CD4-positive, alpha-beta T cell treated with Interleukin-6 at 100 ng/mL for 8 hours (primary cell): ENCODE measurements around the gene MROH2A.
"Not testable (repeated sequence)": the region's sequence is repeated elsewhere in the genome, so short reads cannot be mapped to it uniquely, and the experiment has no call there.

Experiments
- DNase-seq: peaks from one replicate; pipeline ENCODE4 v3.0.0-alpha.2; 2020; ENCODE audit warnings: mixed read lengths, low spot score

MROH2A gene

GRCh38 chr2:233778030-233778429 lies at the start of gene MROH2A:
Gene MROH2A, plus strand, starts transcription at chr2:233778330. Its CDS starts 1,029 bp downstream, at chr2:233779359.
- no peak for DNase-seq

DNA sequence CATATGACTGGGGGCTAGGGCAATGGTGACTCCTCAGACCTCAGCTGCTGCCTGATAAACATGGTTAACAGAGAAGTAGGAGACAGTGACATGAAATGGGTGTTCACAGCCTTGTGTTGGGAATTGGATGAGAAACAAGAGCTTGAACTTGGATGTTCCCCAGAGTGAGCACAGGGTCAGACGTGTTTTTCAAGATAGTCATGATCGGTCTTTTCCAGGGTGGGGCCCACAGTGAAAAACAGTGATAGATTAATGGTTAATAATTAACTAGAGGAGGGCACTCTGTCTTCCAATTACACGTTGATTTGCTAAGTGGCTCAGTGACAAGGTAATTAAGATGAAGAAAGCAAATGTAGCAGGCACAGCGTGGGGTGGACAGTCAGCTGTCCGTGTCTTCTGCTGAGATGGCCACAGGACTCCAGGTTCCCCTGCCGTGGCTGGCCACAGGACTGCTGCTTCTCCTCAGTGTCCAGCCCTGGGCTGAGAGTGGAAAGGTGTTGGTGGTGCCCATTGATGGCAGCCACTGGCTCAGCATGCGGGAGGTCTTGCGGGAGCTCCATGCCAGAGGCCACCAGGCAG lies 49.3 kb upstream of the MROH2A start, which contains the start of gene UGT1A3:
TSS of gene UGT1A3 (plus strand) at position 320 of the 579 bp plus-strand sequence. CDS start at position 405, 85 bp downstream.
- DNase-seq: no peak

GRCh38 chr2:233736868-233737653 lies 41.1 kb upstream of the MROH2A start:
- not testable (repeated sequence) for DNase-seq

DNA sequence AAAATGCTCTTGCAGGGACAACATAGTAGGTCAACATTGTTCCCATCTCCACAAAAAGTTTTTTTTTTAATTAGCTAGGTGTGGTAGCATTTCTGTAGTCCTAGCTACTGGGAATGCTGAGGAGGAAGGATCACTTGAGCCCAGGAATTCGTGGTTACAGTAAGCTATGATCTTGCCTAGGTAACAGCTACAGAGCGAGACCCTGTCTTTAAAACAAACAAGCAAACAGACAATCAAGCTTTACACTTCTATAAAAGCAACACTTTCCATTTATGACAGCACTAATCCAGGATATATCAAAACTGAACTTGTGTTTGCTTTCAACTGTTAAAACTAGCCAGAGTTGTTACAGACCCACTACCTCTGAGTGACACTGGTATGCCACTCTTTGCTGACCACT lies 37.3 kb upstream of the MROH2A start:
- no peak for DNase-seq

DNA sequence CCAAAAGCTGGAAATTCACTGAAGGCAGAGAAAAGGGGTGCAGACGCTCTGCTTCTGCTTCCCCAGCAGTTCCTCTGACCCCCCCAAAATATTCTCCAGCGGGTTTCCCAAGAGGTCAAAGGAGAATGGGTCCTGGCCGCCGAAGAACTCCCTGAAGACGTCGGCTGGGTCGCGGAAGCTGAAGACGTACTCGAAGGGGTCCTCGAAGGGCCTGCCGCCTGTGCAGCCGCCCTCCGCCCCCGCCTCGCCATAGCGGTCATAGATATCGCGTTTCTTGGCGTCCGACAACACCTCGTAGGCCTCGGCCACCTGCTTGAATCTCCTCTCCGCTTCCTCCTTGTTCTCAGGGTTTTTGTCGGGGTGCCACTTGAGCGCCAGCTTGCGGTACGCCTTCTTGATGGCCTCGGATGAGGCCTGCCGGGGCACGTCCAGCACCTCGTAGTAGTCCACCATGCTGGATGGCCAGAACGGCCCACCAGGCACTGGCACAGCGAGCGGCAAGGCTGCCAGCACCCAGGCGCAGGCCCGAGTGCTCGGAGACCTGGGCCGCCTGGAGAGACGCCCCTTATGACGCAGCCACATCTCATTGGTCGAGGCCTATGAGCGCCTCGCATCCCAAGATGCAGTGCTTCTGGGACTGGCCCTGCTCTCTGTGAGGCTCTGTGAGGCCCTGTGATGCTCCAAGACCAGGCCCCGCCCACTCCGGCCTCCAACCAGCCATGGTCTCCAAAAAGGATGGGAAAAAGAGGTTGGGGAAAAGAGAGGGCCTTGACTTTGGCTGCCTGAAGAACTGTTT lies 34.5 kb upstream of the MROH2A start:
- no peak for DNase-seq

DNA sequence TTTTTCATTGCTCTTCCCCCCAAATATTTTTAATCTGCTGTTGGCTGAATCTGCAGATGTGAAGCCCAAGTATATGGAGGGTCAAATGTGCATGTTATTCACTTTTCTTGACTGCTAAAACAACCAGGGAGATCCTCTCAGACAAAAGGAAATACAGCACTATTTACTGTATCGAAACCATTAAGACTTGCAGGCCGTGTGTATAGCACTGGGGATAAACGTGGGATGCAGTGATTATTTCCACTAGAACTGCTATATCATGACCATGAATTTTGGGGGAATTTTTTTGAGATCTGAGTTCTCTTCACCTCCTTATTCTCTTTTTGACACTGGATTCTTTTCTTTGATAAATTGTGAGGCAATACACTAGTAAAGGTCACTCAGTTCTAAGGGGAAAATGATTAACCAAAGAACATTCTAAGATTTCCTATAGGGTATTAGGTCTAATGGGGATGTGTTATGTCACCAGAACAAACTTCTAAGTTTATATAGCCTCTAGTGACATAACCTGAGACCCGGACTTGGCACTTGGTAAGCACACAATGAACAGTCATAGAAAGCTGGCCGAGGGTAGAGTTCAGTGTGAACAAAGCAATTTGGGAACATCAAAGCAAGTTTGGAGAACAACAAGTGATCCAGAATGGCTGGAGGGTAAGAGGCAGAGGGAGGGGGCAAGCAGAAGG lies 32.9 kb upstream of the MROH2A start:
- no peak for DNase-seq

- DNase-seq: not testable (repeated sequence)
Observed at GRCh38 chr2:233745838-233746237, 32.3 kb upstream of the MROH2A start.

DNA sequence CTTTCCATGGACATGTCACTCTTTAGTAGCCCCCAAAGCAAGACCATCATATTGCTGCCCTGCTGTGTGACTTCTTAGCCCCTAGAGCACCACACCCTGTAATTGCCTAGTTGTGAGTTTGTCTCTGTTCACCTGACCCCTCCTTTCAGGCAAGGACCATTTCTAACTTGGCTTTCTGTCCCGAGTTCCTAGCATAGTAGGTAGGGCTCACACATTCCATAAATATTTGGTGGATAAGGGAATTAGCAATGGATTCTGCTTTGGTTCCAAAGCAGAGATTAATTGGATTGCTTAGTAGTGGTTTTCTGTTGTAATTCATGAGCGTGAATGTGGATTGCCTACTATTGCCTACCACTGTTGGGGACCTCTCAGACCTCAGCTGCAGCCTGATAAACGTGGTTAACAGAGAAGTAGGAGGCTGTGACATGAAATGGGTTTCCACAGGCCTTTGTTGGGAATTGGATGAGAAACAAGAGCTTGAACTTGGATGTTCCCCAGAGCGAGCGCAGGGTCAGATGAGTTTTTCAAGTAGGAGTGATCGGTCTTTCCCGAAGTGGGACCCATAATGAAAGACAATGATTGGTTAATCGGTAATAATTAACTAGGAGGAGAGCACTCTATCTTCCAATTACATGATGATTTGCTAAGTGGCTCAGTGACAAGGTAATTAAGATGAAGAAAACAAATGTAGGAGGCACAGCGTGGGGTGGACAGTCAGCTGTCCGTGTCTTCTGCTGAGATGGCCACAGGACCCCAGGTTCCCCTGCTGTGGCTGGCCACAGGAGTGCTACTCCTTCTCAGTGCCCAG lies 31.5 kb upstream of the MROH2A start:
- no peak for DNase-seq

DNA sequence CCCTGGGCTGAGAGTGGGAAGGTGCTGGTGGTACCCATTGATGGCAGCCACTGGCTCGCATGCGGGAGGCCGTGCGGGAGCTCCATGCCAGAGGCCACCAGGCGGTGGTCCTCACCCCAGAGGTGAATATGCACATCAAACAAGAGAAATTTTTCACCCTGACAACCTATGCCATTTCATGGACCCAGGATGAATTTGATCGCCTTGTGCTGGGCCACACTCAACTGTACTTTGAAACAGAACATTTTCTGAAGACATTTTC lies 30.9 kb upstream of the MROH2A start:
- DNase-seq: no peak

DNA sequence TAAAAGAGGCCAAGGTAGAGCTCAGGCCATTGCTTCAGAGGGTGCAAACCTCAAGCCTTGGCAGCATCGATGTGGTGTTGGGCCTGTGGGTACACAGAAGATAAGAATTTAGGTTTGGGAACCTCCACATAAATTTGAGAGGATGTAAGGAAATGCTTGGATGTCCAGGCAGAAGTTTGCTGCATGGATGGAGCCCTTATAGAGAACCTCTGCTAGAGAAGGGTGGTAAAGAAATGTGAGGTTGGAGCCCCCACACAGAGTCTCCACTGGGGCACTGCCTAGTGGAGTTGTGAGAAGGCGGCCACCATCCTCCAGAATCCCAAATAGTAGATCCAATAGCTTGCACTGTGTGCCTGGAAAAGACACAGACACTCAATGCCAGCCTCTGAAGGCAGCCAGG lies 27.4 kb upstream of the MROH2A start:
- not testable (repeated sequence) for DNase-seq

- DNase-seq: not testable (repeated sequence)
Observed at GRCh38 chr2:233751212-233752009, 26.7 kb upstream of the MROH2A start.

DNA sequence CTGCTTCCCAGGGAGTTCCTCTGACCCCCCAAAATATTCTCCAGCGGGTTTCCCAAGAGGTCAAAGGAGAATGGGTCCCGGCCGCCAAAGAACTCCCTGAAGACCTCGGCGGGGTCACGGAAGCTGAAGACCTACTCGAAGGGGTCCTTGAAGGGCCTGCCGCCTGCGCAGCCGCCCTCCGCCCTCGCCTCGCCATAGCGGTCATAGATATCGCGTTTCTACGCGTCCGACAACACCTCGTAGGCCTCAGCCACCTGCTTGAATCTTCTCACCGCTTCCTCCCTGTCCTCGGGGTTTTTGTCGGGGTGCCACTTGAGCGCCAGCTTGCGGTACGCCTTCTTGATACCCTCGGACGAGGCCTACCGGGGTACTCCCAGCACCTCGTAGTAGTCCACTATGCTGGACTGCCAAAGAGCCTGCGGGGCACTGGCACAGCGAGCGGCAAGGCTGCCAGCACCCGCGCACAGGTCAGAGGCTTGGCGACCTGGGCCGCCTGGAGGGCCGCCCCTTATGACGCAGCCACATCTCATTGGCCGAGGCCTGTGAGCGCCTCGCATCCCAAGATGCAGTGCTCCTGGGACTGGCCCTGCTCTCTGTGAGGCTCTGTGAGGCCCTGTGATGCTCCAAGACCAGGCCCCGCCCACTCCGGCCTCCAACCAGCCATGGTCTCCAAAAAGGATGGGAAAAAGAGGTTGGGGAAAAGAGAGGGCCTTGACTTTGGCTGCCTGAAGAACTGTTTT lies 23.1 kb upstream of the MROH2A start:
- DNase-seq: no peak

DNA sequence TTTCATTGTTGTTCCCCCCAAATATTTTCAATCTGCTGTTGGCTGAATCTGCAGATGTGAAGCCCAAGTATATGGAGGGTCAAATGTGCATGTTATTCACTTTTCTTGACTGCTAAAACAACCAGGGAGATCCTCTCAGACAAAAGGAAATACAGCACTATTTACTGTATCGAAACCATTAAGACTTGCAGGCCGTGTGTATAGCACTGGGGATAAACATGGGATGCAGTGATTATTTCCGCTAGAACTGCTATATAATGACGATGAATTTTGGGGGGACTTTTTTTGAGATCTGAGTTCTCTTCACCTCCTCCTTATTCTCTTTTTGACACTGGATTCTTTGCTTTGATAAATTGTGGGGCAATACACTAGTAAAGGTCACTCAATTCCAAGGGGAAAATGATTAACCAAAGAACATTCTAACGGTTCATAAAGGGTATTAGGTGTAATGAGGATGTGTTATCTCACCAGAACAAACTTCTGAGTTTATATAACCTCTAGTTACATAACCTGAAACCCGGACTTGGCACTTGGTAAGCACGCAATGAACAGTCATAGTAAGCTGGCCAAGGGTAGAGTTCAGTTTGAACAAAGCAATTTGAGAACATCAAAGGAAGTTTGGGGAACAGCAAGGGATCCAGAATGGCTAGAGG lies 21.6 kb upstream of the MROH2A start:
- no peak for DNase-seq

DNA sequence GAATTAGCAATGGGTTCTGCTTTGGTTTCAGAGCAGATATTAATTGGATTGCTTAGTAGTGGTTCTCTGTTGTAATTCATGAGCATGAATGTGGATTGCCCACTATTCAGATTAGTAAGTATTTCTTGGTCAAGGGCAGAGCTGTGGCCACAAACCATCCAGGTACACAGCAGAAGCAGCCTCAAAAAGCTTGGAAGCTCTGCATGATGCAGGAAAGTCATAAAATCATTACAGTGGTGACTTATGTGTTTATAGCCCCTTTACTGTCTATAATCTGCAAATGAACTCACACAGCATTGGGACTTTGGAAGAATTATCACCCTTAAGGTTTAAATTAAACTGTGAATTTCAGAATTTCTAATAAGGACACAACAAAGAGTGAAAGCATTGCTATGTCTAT lies 20.0 kb upstream of the MROH2A start:
- no peak for DNase-seq

GRCh38 chr2:233758849-233759248 lies 19.3 kb upstream of the MROH2A start:
- no peak for DNase-seq

DNA sequence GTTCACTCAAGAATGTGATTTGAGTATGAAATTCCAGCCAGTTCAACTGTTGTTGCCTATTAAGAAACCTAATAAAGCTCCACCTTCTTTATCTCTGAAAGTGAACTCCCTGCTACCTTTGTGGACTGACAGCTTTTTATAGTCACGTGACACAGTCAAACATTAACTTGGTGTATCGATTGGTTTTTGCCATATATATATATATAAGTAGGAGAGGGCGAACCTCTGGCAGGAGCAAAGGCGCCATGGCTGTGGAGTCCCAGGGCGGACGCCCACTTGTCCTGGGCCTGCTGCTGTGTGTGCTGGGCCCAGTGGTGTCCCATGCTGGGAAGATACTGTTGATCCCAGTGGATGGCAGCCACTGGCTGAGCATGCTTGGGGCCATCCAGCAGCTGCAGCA lies 18.1 kb upstream of the MROH2A start, which contains the start of gene UGT1A1:
TSS of gene UGT1A1 (plus strand) at position 228 of the 400 bp plus-strand sequence. CDS start at position 246, 18 bp downstream.
- no peak for DNase-seq

DNA sequence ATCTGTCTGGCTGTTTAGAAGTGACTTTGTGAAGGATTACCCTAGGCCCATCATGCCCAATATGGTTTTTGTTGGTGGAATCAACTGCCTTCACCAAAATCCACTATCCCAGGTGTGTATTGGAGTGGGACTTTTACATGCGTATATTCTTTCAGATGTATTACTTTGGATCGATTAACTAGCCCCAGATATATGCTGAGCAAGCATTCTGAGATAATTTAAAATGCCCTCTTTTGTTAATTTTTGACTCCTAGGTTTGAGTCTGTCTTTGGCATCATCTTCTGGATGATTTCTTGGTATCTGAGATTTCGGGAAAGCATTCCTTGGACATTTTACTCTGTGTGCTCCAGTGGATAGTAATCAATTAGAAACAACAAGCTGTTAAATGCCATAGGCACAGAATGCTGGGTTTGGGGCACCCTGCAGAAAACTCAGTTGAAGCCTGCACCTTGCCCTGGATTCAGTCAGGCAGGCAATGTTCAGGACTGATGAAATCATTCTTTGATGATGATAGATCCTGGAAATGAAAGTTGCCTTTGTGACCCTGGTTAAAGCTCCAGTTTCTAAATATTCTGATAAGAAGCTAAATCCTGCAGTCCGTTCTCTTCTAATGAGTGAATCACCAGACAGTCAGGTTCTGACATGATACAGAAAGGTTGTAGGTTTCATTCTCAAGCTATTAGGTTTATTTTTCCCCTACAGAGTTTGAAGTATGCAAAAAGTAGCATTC lies 16.9 kb upstream of the MROH2A start:
- no peak for DNase-seq

GRCh38 chr2:233764264-233764663 lies 13.9 kb upstream of the MROH2A start:
- no peak for DNase-seq

GRCh38 chr2:233764761-233765160 lies 13.4 kb upstream of the MROH2A start:
- DNase-seq: no peak
